Trophoblast cell (in vitro differentiated cells and primary cell): ENCODE data around the gene SLC35E3.

ENCODE experiments used
- DNase-seq, 2 donors: peaks; one replicate each; pipeline ENCODE4 v3.0.0-alpha.2; 2016
- H2AFZ ChIP-seq: 2 replicates; pipeline ENCODE4 v1.6.1; 2013; ENCODE audit warnings: low read length, moderate library complexity, mild to moderate bottlenecking; ENCODE audit not compliant: insufficient read depth, poor library complexity
- H2AK5ac ChIP-seq: 2 replicates; pipeline ENCODE4 v1.6.1; 2013; ENCODE audit warnings: mild to moderate bottlenecking, low read length
- H2BK120ac ChIP-seq: 2 replicates; pipeline ENCODE4 v1.6.1; 2013; ENCODE audit warnings: low read length, mild to moderate bottlenecking, moderate library complexity; ENCODE audit not compliant: insufficient read depth, poor library complexity
- H2BK12ac ChIP-seq: 2 replicates; pipeline ENCODE4 v1.6.1; 2013; ENCODE audit warnings: mild to moderate bottlenecking, low read length, moderate library complexity
- H2BK5ac ChIP-seq: 2 replicates; pipeline ENCODE4 v1.6.1; 2013; ENCODE audit warnings: low read length, low read depth, moderate library complexity, mild to moderate bottlenecking; ENCODE audit not compliant: poor library complexity
- H3K14ac ChIP-seq: 2 replicates; pipeline ENCODE4 v1.6.1; 2013; ENCODE audit warnings: mild to moderate bottlenecking, low read length
- H3K18ac ChIP-seq: 2 replicates; pipeline ENCODE4 v1.6.1; 2013; ENCODE audit warnings: mild to moderate bottlenecking, low read length
- H3K23ac ChIP-seq: 2 replicates; pipeline ENCODE4 v1.6.1; 2013; ENCODE audit warnings: low read length
- H3K27ac ChIP-seq: 2 replicates; pipeline ENCODE4 v1.5.1; 2013; ENCODE audit warnings: low read depth, mild to moderate bottlenecking, inconsistent platforms, low read length, moderate library complexity
- H3K27me3 ChIP-seq: 2 replicates; pipeline ENCODE4 v1.6.1; 2013; ENCODE audit warnings: inconsistent platforms, mild to moderate bottlenecking, low read length, moderate library complexity; ENCODE audit not compliant: insufficient read depth
- H3K36me3 ChIP-seq, 2 experiments: 1 replicate in 1 of 2; 2 replicates in 1 of 2; pipeline ENCODE4 v1.6.1; 2013; ENCODE audit warnings: low read length in 2 of 2, mild to moderate bottlenecking in 2 of 2, moderate library complexity in 1 of 2; ENCODE audit not compliant: insufficient read depth in 2 of 2, control insufficient read depth in 1 of 2
- H3K4ac ChIP-seq: 2 replicates; pipeline ENCODE4 v1.6.1; 2013; ENCODE audit warnings: low read depth, mild to moderate bottlenecking, low read length, moderate library complexity
- H3K4me1 ChIP-seq, 2 experiments: 1 replicate in 1 of 2; 2 replicates in 1 of 2; pipeline ENCODE4 v1.6.1; 2013; ENCODE audit warnings: low read length in 2 of 2, mild to moderate bottlenecking in 2 of 2, moderate library complexity in 1 of 2; ENCODE audit not compliant: insufficient read depth in 2 of 2, control insufficient read depth in 1 of 2
- H3K4me2 ChIP-seq: 2 replicates; pipeline ENCODE4 v1.6.1; 2013; ENCODE audit warnings: inconsistent platforms, mild to moderate bottlenecking, low read length, moderate library complexity
- H3K4me3 ChIP-seq: 2 replicates; pipeline ENCODE4 v1.5.1; 2013; ENCODE audit warnings: mild to moderate bottlenecking, low read depth, low read length, inconsistent platforms
- H3K79me1 ChIP-seq: one replicate; pipeline ENCODE4 v1.6.1; 2013; ENCODE audit warnings: low read length
- H3K79me2 ChIP-seq: 2 replicates; pipeline ENCODE4 v1.6.1; 2013; ENCODE audit warnings: low read length, mild to moderate bottlenecking; ENCODE audit not compliant: control insufficient read depth, insufficient read depth, poor library complexity
- H3K9ac ChIP-seq: 2 replicates; pipeline ENCODE4 v1.6.1; 2013; ENCODE audit warnings: mild to moderate bottlenecking, low read length
- H3K9me3 ChIP-seq: 2 replicates; pipeline ENCODE4 v1.6.1; 2013; ENCODE audit warnings: low read depth, mild to moderate bottlenecking, control low read depth, inconsistent platforms, low read length; ENCODE audit not compliant: insufficient read depth
- H4K12ac ChIP-seq: 2 replicates; pipeline ENCODE4 v1.6.1; 2013; ENCODE audit warnings: low read depth, mild to moderate bottlenecking, low read length, moderate library complexity
- H4K8ac ChIP-seq: 2 replicates; pipeline ENCODE4 v1.6.1; 2013; ENCODE audit warnings: low read depth, mild to moderate bottlenecking, low read length, moderate library complexity
- H4K91ac ChIP-seq: one replicate; pipeline ENCODE4 v1.6.1; 2013; ENCODE audit warnings: low read depth, mild to moderate bottlenecking, low read length, moderate library complexity
- WGBS: extraction: QIAGEN DNeasy Blood & Tissue Kit; methylation state at CpG from one replicate; pipeline ENCODE4 v1.1.7; 2013; ENCODE audit warnings: missing lambda C conversion rate; ENCODE audit not compliant: insufficient read length, insufficient coverage; ENCODE audit errors: extremely low coverage; 5-methylcytosine and 5-hydroxymethylcytosine counted together

Gene SLC35E3

DNA sequence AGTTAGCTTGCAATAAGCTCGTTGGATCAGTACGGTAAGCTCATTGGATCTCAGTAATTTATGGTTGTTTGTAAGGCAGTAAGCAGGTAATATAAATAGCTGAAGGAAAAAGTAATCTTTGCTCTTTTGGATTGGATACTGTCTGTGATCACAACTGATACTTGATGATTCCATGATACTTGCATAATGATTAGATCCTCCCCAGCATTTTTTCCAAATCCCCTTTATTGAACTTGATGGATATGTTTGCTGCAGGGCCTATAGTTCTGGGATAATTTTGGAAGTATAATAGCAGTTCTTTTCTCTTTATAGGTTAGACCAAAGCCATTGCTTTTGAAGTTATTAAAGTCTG, 67.2 kb downstream of the SLC35E3 start:
- no peak overlapping the region for H3K27ac ChIP-seq
- peaks cover 6% of the 10 kb centered on the region for H3K79me2 ChIP-seq
- H2BK120ac ChIP-seq, result no peak overlapping the region
- WGBS, result no CpG with 5 or more reads among the region's 2 CpGs
- H3K4ac ChIP-seq, result no peak overlapping the region
- no peak overlapping the region for H4K12ac ChIP-seq
- H3K9me3 ChIP-seq, result no peaks in the 10 kb centered on the region
- H2BK5ac ChIP-seq, result no peak overlapping the region
- DNase-seq, result no peak
- no peak overlapping the region for H2AK5ac ChIP-seq
- no peak overlapping the region for H3K4me2 ChIP-seq
- H3K14ac ChIP-seq, result no peak overlapping the region
- no peaks in the 10 kb centered on the region for H3K27me3 ChIP-seq
- H2AFZ ChIP-seq, result no peak overlapping the region
- no peaks in the 10 kb centered on the region for H3K4me1 ChIP-seq
- H3K36me3 ChIP-seq, result peaks cover 20% of the 10 kb centered on the region in 2 experiments
- no peak overlapping the region for H3K23ac ChIP-seq
- H3K79me1 ChIP-seq, result peaks cover 8% of the 10 kb centered on the region
- no peak overlapping the region for H3K4me3 ChIP-seq
- no peak overlapping the region for H2BK12ac ChIP-seq
- no peak overlapping the region for H3K9ac ChIP-seq
- no peak overlapping the region for H4K8ac ChIP-seq
- no peak overlapping the region for H3K18ac ChIP-seq
- no peak overlapping the region for H4K91ac ChIP-seq

GRCh38 chr12:68814490-68815231, 68.7 kb downstream of the SLC35E3 start:
- Histone ChIP-seq H2AK5ac (no peak overlapping the region), H3K23ac (no peak overlapping the region), H3K27me3 (no peaks in the 10 kb centered on the region)

GRCh38 chr12:68815232-68815927, 69.4 kb downstream of the SLC35E3 start:
- no peak overlapping the region for H2AFZ ChIP-seq
- DNase-seq, result no peak
- H3K4me3 ChIP-seq, result no peak overlapping the region
- H2AK5ac ChIP-seq, result no peak overlapping the region
- H2BK12ac ChIP-seq, result no peak overlapping the region
- no peaks in the 10 kb centered on the region for H3K27me3 ChIP-seq
- no peak overlapping the region for H4K12ac ChIP-seq
- no peak overlapping the region for H3K14ac ChIP-seq
- no peaks in the 10 kb centered on the region for H3K79me1 ChIP-seq
- no peak overlapping the region for H2BK5ac ChIP-seq
- no peak overlapping the region for H3K27ac ChIP-seq
- no peak overlapping the region for H3K9ac ChIP-seq
- no peak overlapping the region for H3K4ac ChIP-seq
- no peak overlapping the region for H2BK120ac ChIP-seq
- no peak overlapping the region for H3K23ac ChIP-seq
- no peak overlapping the region for H3K4me2 ChIP-seq
- H3K9me3 ChIP-seq, result no peaks in the 10 kb centered on the region
- H3K18ac ChIP-seq, result no peak overlapping the region
- H4K8ac ChIP-seq, result no peak overlapping the region
- H3K36me3 ChIP-seq, result peaks cover 23 to 24% of the 10 kb centered on the region in 2 experiments
- H4K91ac ChIP-seq, result no peak overlapping the region
- no peaks in the 10 kb centered on the region for H3K4me1 ChIP-seq
- no peaks in the 10 kb centered on the region for H3K79me2 ChIP-seq
- WGBS, result no CpG with 5 or more reads among the region's 5 CpGs

More at GRCh38 chr12:68814490-68815231, 68.7 kb downstream of the SLC35E3 start:
- Histone ChIP-seq H3K14ac (no peak overlapping the region), H3K9ac (no peak overlapping the region), H4K91ac (no peak overlapping the region), H2AFZ (no peak overlapping the region), H3K4me3 (no peak overlapping the region), H3K4me2 (no peak overlapping the region), H3K79me2 (peaks cover 2% of the 10 kb centered on the region), H4K8ac (no peak overlapping the region), H2BK120ac (no peak overlapping the region), H3K4ac (no peak overlapping the region), H3K79me1 (no peaks in the 10 kb centered on the region), H3K36me3 (peaks cover 27% of the 10 kb centered on the region in 2 experiments), H3K9me3 (no peaks in the 10 kb centered on the region), H2BK5ac (no peak overlapping the region), H3K18ac (no peak overlapping the region), H3K27ac (no peak overlapping the region), H4K12ac (no peak overlapping the region), H3K4me1 (no peaks in the 10 kb centered on the region), H2BK12ac (no peak overlapping the region)
- no peak for DNase-seq
- WGBS, result no CpG with 5 or more reads among the region's 3 CpGs

DNA sequence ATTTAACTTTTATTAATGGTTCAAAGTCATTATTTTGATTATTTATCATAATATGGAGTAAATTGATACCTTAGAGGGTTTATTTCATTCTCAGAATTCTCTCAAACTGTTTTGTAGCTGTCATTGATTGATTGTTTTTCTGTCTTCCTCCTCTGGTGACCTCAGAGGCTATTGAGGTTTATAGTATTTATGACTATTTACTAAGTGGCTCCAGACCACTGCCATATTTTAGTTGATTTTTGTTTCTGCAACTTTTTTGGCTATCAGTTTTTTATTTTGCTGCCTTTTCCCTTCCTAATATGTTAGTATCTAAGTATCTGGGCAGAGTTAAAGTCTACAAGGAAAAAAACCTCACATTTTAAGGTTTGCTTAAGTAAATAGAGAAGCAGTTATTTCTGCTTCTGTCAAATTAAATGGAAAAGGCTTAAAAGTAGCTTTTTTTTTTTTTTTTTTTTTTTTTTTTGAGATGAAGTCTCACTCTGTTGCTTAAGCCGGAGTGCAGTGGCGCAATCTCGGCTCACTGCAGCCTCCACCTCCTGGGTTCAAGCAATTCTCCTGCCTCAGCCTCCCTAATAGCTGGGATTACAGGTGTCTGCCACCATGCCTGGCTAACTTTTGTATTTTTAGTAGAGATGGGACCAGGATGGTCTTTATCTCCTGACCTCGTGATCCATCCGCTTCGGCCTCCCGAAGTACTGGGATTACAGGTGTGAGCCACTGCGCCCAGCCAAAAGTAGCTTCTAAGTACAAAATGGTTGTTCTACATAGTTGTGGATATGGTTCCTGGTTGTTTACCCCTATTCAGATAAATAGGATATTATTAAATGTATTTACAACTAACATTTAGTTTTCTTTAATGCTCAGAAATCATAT, 70.2 kb downstream of the SLC35E3 start:
- WGBS, result no CpG with 5 or more reads among the region's 8 CpGs

More for the DNA sequence above, 70.2 kb downstream of the SLC35E3 start:
- no peak overlapping the region for H3K23ac ChIP-seq
- H3K9ac ChIP-seq, result no peak overlapping the region
- no peaks in the 10 kb centered on the region for H3K27me3 ChIP-seq
- no peak overlapping the region for H3K18ac ChIP-seq
- no peak for DNase-seq
- H2BK5ac ChIP-seq, result no peak overlapping the region
- H2BK120ac ChIP-seq, result no peak overlapping the region
- no peaks in the 10 kb centered on the region for H3K4me1 ChIP-seq
- peak overlapping the region; percentile 46 for H3K4ac ChIP-seq
- no peak overlapping the region for H4K91ac ChIP-seq
- H3K4me2 ChIP-seq, result no peak overlapping the region
- no peak overlapping the region for H3K4me3 ChIP-seq
- no peak overlapping the region for H2BK12ac ChIP-seq
- no peak overlapping the region for H2AFZ ChIP-seq
- H3K9me3 ChIP-seq, result no peaks in the 10 kb centered on the region
- H3K14ac ChIP-seq, result no peak overlapping the region
- no peak overlapping the region for H3K27ac ChIP-seq
- H4K12ac ChIP-seq, result no peak overlapping the region
- H3K79me1 ChIP-seq, result no peaks in the 10 kb centered on the region
- H3K79me2 ChIP-seq, result no peaks in the 10 kb centered on the region
- H3K36me3 ChIP-seq, result peaks cover 25 to 27% of the 10 kb centered on the region in 2 experiments
- no peak overlapping the region for H4K8ac ChIP-seq
- H2AK5ac ChIP-seq, result no peak overlapping the region
